ENCODE measurements around the gene AKAP13. TPM values are rescaled to one million over a fixed set of nuclear protein-coding genes. Genes with fewer than 3 reads are reported as not detected.

The AKAP13 gene
- total RNA-seq, 4 donors from 2014 or later: 189 to 405 (median 244) TPM

GRCh38 chr15:85773249-85773648 lies 392.8 kb downstream of the AKAP13 start:
- Histone ChIP-seq H3K27ac (no peak overlapping the region), H3K27me3 (no peaks in the 10 kb centered on the region)

GRCh38 chr15:85773970-85774369 lies 393.6 kb downstream of the AKAP13 start:
- peaks cover 37 to 52% of the 10 kb centered on the region in 2 donors for H3K4me1 ChIP-seq
- H3K27ac ChIP-seq: no peak overlapping the region
- TF ChIP-seq POLR2A (IDR thresholded peaks at IDR 0.05): no peak
- TF ChIP-seq CTCF (IDR thresholded peaks at IDR 0.05): no peak

More at GRCh38 chr15:85773249-85773648, 392.8 kb downstream of the AKAP13 start:
- WGBS, 2 donors: 96 to 100% methylated on average over 7 to 10 of the region's 12 CpGs
- no peaks in the 10 kb centered on the region for H3K9me3 ChIP-seq
- peaks cover 37 to 49% of the 10 kb centered on the region in 2 donors for H3K4me1 ChIP-seq
- DNase-seq: no peak
- no peak overlapping the region for H3K4me3 ChIP-seq (replicated peaks in 1 of 3)
- H3K36me3 ChIP-seq: no peaks in the 10 kb centered on the region
- TF ChIP-seq CTCF (IDR thresholded peaks at IDR 0.05) (no peak), POLR2A (IDR thresholded peaks at IDR 0.05) (no peak)
- intact Hi-C loops (cut with DNase I): no loop called here

DNA sequence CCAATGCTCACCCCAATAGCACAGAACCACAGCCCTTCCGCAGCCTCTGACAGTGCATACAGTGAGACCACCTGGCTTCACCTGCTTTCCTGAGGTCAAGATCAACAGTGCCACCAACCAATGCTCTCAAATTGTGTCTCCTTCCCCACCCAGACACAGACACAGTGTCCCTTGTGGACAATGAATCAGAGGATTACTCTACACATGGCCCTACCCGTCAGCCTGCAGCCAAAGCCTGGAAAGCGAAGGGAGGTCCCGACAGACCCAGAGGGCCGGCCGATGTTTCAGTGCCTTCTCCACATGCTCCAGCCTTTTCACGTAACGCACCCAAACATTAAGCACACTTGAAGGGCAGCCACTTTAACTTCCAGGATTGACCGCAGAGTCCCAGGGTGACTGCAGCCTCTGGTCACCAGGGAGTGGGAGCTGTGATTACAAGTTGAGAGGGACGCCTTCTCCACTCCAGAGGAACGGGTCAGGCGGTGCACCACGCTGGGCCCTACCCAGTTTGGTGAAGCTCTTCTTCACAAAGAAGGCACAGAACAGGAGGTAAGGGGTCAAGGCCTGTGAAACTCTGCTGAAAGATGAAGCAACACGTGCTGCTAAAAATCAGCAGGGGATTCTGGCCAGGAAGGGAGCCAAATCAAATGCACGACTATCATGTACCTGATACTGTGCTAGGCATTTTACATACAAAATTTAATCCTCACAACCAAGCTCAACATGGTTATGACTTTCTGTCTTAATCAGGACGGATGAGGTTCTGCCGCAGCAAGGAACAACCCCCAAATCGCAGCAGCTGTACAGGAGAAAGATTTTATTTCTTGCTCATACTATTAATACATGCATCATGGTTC lies 397.1 kb downstream of the AKAP13 start:
- intact Hi-C loops (cut with DNase I): no loop called here
- 41 to 65% methylated on average over 18 of the region's 18 CpGs for WGBS, 2 donors
- H3K4me3 ChIP-seq (replicated peaks in 1 of 3): no peak overlapping the region
- H3K9me3 ChIP-seq: no peaks in the 10 kb centered on the region
- no peaks in the 10 kb centered on the region for H3K36me3 ChIP-seq
- TF ChIP-seq POLR2A (IDR thresholded peaks at IDR 0.05): no peak
- TF ChIP-seq CTCF (IDR thresholded peaks at IDR 0.05): no peak
- H3K4me1 ChIP-seq: peaks cover 16 to 26% of the 10 kb centered on the region in 2 donors
- DNase-seq: peak; percentile 69
- H3K27ac ChIP-seq: no peak overlapping the region
- H3K27me3 ChIP-seq: no peaks in the 10 kb centered on the region

More at GRCh38 chr15:85773970-85774369, 393.6 kb downstream of the AKAP13 start:
- DNase-seq: no peak
- H3K4me3 ChIP-seq (replicated peaks in 1 of 3): no peak overlapping the region
- WGBS, 2 donors: 96 to 97% methylated on average over 9 to 10 of the region's 10 CpGs
- no peaks in the 10 kb centered on the region for H3K9me3 ChIP-seq
- H3K36me3 ChIP-seq: no peaks in the 10 kb centered on the region
- no peaks in the 10 kb centered on the region for H3K27me3 ChIP-seq
- intact Hi-C loops (cut with DNase I): no loop called here

DNA sequence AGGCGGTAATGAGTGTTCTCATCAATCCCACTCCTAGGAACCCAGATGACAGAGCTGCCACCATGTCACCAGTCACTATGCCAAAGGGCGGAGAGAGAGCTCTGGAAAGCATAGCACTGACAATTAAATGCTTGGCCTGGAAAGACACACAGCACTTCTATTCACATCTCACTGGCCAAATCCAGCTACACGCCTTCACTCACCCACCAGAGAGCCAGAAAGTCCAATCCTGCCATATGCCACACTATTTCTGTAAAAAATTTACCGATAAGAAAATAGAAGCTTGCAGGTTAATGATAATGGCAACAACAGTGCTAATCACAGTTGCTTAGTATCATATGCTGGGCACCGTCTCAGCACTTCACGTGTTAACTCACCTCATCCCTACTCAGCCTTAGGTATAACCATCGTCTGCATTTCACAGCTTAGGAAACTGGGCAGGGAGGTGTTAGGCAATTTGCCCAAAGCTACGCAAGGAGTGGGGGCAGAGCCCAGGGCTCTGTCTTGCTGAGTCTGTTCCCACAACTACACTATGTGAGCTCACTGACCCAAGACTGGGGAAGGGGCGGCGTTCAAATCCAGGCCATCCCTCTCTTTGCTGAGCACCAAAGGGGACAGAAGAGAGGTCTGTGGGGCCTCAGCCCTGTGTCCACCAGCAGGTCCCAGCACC lies 397.8 kb downstream of the AKAP13 start:
- no peaks in the 10 kb centered on the region for H3K9me3 ChIP-seq
- 74 to 88% methylated on average over 10 of the region's 10 CpGs for WGBS, 2 donors
- no peaks in the 10 kb centered on the region for H3K27me3 ChIP-seq
- intact Hi-C loops (cut with DNase I): no loop called here
- no peaks in the 10 kb centered on the region for H3K36me3 ChIP-seq
- no peak for TF ChIP-seq CTCF (IDR thresholded peaks at IDR 0.05)
- TF ChIP-seq POLR2A (IDR thresholded peaks at IDR 0.05): no peak
- H3K27ac ChIP-seq: no peak overlapping the region
- H3K4me3 ChIP-seq (replicated peaks in 1 of 3): no peak overlapping the region
- DNase-seq: no peak
- H3K4me1 ChIP-seq: peaks cover 14 to 18% of the 10 kb centered on the region in 2 donors

- Histone ChIP-seq H3K9me3 (no peaks in the 10 kb centered on the region), H3K27ac (no peak overlapping the region), H3K4me1 (peaks cover 14 to 18% of the 10 kb centered on the region in 2 donors), H3K4me3 (replicated peaks in 1 of 3) (no peak overlapping the region), H3K36me3 (no peaks in the 10 kb centered on the region), H3K27me3 (no peaks in the 10 kb centered on the region)
- intact Hi-C loops (cut with DNase I): no loop called here
- 90 to 96% methylated on average over 1 of the region's 1 CpG for WGBS, 2 donors
- no peak for TF ChIP-seq CTCF (IDR thresholded peaks at IDR 0.05)
- TF ChIP-seq POLR2A (IDR thresholded peaks at IDR 0.05): no peak
- DNase-seq: no peak
Measured at GRCh38 chr15:85779249-85779648, 398.8 kb downstream of the AKAP13 start.
